Activated CD8-positive, alpha-beta memory T cell treated with anti-CD3 and anti-CD28 coated beads, Interleukin-2, amount 10 ng/mL, durations not matched to agents 7 days and 5 days (primary cell): ENCODE measurements around the gene KIF6. TPM values are rescaled to one million over a fixed set of nuclear protein-coding genes. Genes with fewer than 3 reads are reported as not detected.
A peak's percentile ranks its signal among the peaks of the same experiment; 100 is the strongest.
"Not testable (repeated sequence)": the region's sequence is repeated elsewhere in the genome, so short reads cannot be mapped to it uniquely, and the experiment has no call there.

Experiments used
- ATAC-seq: fragments of 150-1000 bp; cut with Tn5 transposase; one replicate; pipeline ENCODE4 v1.10.0; 2021; ENCODE audit warnings: moderate library complexity
- CTCF ChIA-PET: fragments of 350-600 bp; sonication (Branson Sonifier 250); formaldehyde crosslinking; loops from one replicate; lab custom pipeline; 2021; ENCODE audit warnings: antibody characterized with exemption; lab: Charles Lee
- DNase-seq: peaks from one replicate; pipeline ENCODE4 v3.0.0-alpha.2; 2020
- H3K27ac Mint-ChIP-seq: one replicate; pipeline ENCODE4 v1.8.0; 2021; ENCODE audit warnings: mild to moderate bottlenecking, mixed read lengths
- H3K27me3 Mint-ChIP-seq: one replicate; pipeline ENCODE4 v1.8.0; 2021; ENCODE audit warnings: mixed read lengths
- H3K36me3 Mint-ChIP-seq: one replicate; pipeline ENCODE4 v1.8.0; 2021; ENCODE audit warnings: mild to moderate bottlenecking, mixed read lengths
- H3K4me1 Mint-ChIP-seq: one replicate; pipeline ENCODE4 v1.8.0; 2021; ENCODE audit warnings: mixed read lengths
- H3K4me3 Mint-ChIP-seq: one replicate; pipeline ENCODE4 v1.8.0; 2021; ENCODE audit warnings: mild to moderate bottlenecking, moderate library complexity, mixed read lengths
- H3K9me3 Mint-ChIP-seq: one replicate; pipeline ENCODE4 v1.8.0; 2022; ENCODE audit warnings: low read depth, mixed read lengths
- total RNA-seq, 2 experiments: library from RNA; stranded (reverse); gene quantifications; one replicate each; pipeline ENCODE4 v1.2.3, GENCODE V29; 2021

KIF6 gene
- total RNA-seq, 2 experiments from 2014 or later, result not detected

- ATAC-seq (no peak), DNase-seq (no peak)
- no peak overlapping the region for H3K4me3 Mint-ChIP-seq
- no peak overlapping the region for H3K27ac Mint-ChIP-seq
- CTCF ChIA-PET, result no interaction called here
- no peaks in the 10 kb centered on the region for H3K36me3 Mint-ChIP-seq
- H3K27me3 Mint-ChIP-seq, result peaks cover 2% of the 10 kb centered on the region
- no peaks in the 10 kb centered on the region for H3K4me1 Mint-ChIP-seq
- no peaks in the 10 kb centered on the region for H3K9me3 Mint-ChIP-seq
Observed at GRCh38 chr6:39752835-39753724, 27.9 kb upstream of the KIF6 start.

- ATAC-seq (no peak), DNase-seq (no peak)
- Mint-ChIP-seq H3K36me3 (no peaks in the 10 kb centered on the region), H3K27ac (no peak overlapping the region), H3K9me3 (no peaks in the 10 kb centered on the region), H3K27me3 (peaks cover 2% of the 10 kb centered on the region), H3K4me3 (no peak overlapping the region), H3K4me1 (no peaks in the 10 kb centered on the region)
- CTCF ChIA-PET, result no interaction called here
Observed at GRCh38 chr6:39746795-39747194, 21.6 kb upstream of the KIF6 start.

GRCh38 chr6:39733704-39734103 is 8.5 kb upstream of the KIF6 start:
- Mint-ChIP-seq H3K4me3 (no peak overlapping the region), H3K36me3 (no peaks in the 10 kb centered on the region), H3K27ac (no peak overlapping the region), H3K4me1 (no peaks in the 10 kb centered on the region), H3K27me3 (peaks cover 2% of the 10 kb centered on the region), H3K9me3 (no peaks in the 10 kb centered on the region)
- CTCF ChIA-PET, result no interaction called here
- no peak for DNase-seq
- no peak for ATAC-seq

GRCh38 chr6:39731565-39731964 is 6.4 kb upstream of the KIF6 start:
- Mint-ChIP-seq H3K4me3 (no peak overlapping the region), H3K36me3 (no peaks in the 10 kb centered on the region), H3K9me3 (no peaks in the 10 kb centered on the region), H3K27me3 (peaks cover 2% of the 10 kb centered on the region), H3K4me1 (no peaks in the 10 kb centered on the region), H3K27ac (no peak overlapping the region)
- CTCF ChIA-PET, result no interaction called here
- DNase-seq (no peak), ATAC-seq (no peak)

- Mint-ChIP-seq H3K27ac (no peak overlapping the region), H3K4me1 (peaks cover 2% of the 10 kb centered on the region), H3K27me3 (peaks cover 2% of the 10 kb centered on the region), H3K4me3 (no peak overlapping the region), H3K9me3 (no peaks in the 10 kb centered on the region), H3K36me3 (no peaks in the 10 kb centered on the region)
- no peak for ATAC-seq
- no peak for DNase-seq
- CTCF ChIA-PET, result no interaction called here
Observed at GRCh38 chr6:39729945-39730344, 4.7 kb upstream of the KIF6 start.

- Mint-ChIP-seq H3K9me3 (no peaks in the 10 kb centered on the region), H3K4me1 (peaks cover 4% of the 10 kb centered on the region)
- CTCF ChIA-PET, result no interaction called here
Observed at GRCh38 chr6:39725632-39725997, 407 bp upstream of the KIF6 start.

GRCh38 chr6:39723350-39723749 is 1.9 kb downstream of the KIF6 start:
- H3K4me1 Mint-ChIP-seq, CTCF ChIA-PET: not testable (repeated sequence)

More at GRCh38 chr6:39725632-39725997, 407 bp upstream of the KIF6 start:
- no peak overlapping the region for H3K27ac Mint-ChIP-seq
- peak overlapping the region; percentile 81 for H3K4me3 Mint-ChIP-seq
- DNase-seq, result no peak
- ATAC-seq, result no peak
- no peaks in the 10 kb centered on the region for H3K27me3 Mint-ChIP-seq
- H3K36me3 Mint-ChIP-seq, result no peaks in the 10 kb centered on the region

GRCh38 chr6:39714802-39715201 is 10.4 kb downstream of the KIF6 start:
- ATAC-seq (no peak), DNase-seq (no peak)
- H3K4me1 Mint-ChIP-seq, result no peaks in the 10 kb centered on the region
- H3K27me3 Mint-ChIP-seq, result peaks cover 8% of the 10 kb centered on the region
- CTCF ChIA-PET, result no interaction called here
- no peak overlapping the region for H3K4me3 Mint-ChIP-seq
- no peaks in the 10 kb centered on the region for H3K9me3 Mint-ChIP-seq
- no peak overlapping the region for H3K27ac Mint-ChIP-seq
- H3K36me3 Mint-ChIP-seq, result no peaks in the 10 kb centered on the region

More at GRCh38 chr6:39723350-39723749, 1.9 kb downstream of the KIF6 start:
- ATAC-seq, H3K9me3 Mint-ChIP-seq, H3K27ac Mint-ChIP-seq, DNase-seq, H3K36me3 Mint-ChIP-seq, H3K27me3 Mint-ChIP-seq, H3K4me3 Mint-ChIP-seq: not testable (repeated sequence)

- DNase-seq, result no peak
- CTCF ChIA-PET, result no interaction called here
- Mint-ChIP-seq H3K27me3 (peaks cover 4% of the 10 kb centered on the region), H3K36me3 (no peaks in the 10 kb centered on the region), H3K4me3 (no peak overlapping the region), H3K27ac (no peak overlapping the region), H3K4me1 (no peaks in the 10 kb centered on the region), H3K9me3 (no peaks in the 10 kb centered on the region)
- ATAC-seq, result no peak
Observed at GRCh38 chr6:39707962-39708683, 17.1 kb downstream of the KIF6 start.

GRCh38 chr6:39706819-39707335 is 18.3 kb downstream of the KIF6 start:
- Mint-ChIP-seq H3K27me3 (peaks cover 4% of the 10 kb centered on the region), H3K4me1 (no peaks in the 10 kb centered on the region), H3K4me3 (no peak overlapping the region), H3K36me3 (no peaks in the 10 kb centered on the region), H3K9me3 (no peaks in the 10 kb centered on the region), H3K27ac (no peak overlapping the region)
- CTCF ChIA-PET, result no interaction called here
- ATAC-seq (no peak), DNase-seq (no peak)

- Mint-ChIP-seq H3K9me3 (no peaks in the 10 kb centered on the region), H3K27ac (no peak overlapping the region), H3K4me1 (no peaks in the 10 kb centered on the region), H3K4me3 (no peak overlapping the region), H3K36me3 (no peaks in the 10 kb centered on the region), H3K27me3 (no peaks in the 10 kb centered on the region)
- no peak for ATAC-seq
- no peak for DNase-seq
- CTCF ChIA-PET, result no interaction called here
Observed at GRCh38 chr6:39702265-39702664, 22.9 kb downstream of the KIF6 start.

- DNase-seq (no peak), ATAC-seq (no peak)
- H3K4me1 Mint-ChIP-seq, result no peaks in the 10 kb centered on the region
- no peak overlapping the region for H3K27ac Mint-ChIP-seq
- peaks cover 3% of the 10 kb centered on the region for H3K27me3 Mint-ChIP-seq
- H3K4me3 Mint-ChIP-seq, result no peak overlapping the region
- CTCF ChIA-PET, result no interaction called here
- H3K9me3 Mint-ChIP-seq, result no peaks in the 10 kb centered on the region
- H3K36me3 Mint-ChIP-seq, result no peaks in the 10 kb centered on the region
Observed at GRCh38 chr6:39700362-39700761, 24.8 kb downstream of the KIF6 start.

GRCh38 chr6:39698789-39699188 is 26.4 kb downstream of the KIF6 start:
- H3K36me3 Mint-ChIP-seq, result no peaks in the 10 kb centered on the region
- CTCF ChIA-PET, result interaction anchor here (1.0 kb wide), 1 partner anchor 116 kb away, joined by 3 read pairs; no protein-coding TSS in a partner anchor

More at GRCh38 chr6:39698789-39699188, 26.4 kb downstream of the KIF6 start:
- DNase-seq (no peak), ATAC-seq (no peak)
- Mint-ChIP-seq H3K27ac (no peak overlapping the region), H3K4me1 (no peaks in the 10 kb centered on the region), H3K4me3 (no peak overlapping the region), H3K27me3 (peaks cover 3% of the 10 kb centered on the region), H3K9me3 (no peaks in the 10 kb centered on the region)
